HG03521 (cell line): Measurements from ENCODE around the gene DLGAP1.
"Not testable (repeated sequence)": the region's sequence is repeated elsewhere in the genome, so short reads cannot be mapped to it uniquely, and the experiment has no call there.

Experiments used
- ATAC-seq: cut with Tn5 transposase; IDR thresholded peaks from one replicate; pipeline ENCODE4 v1.9.1; 2021; ENCODE audit warnings: mild to moderate bottlenecking, moderate library complexity; ENCODE audit not compliant: unreplicated experiment

The DLGAP1 gene

GRCh38 chr18:4102901-4103300 is 352.2 kb downstream of the DLGAP1 start:
- no peak for ATAC-seq

GRCh38 chr18:4101009-4101408 is 354.1 kb downstream of the DLGAP1 start:
- ATAC-seq, result no peak

GRCh38 chr18:4096486-4096885 is 358.6 kb downstream of the DLGAP1 start:
- ATAC-seq, result no peak

- no peak for ATAC-seq
These were observed 361.4 kb downstream of the DLGAP1 start for GRCh38 chr18:4093676-4094075.

- ATAC-seq, result no peak
These were observed 370.7 kb downstream of the DLGAP1 start for GRCh38 chr18:4084382-4084900.

- ATAC-seq, result no peak
These were observed 376.9 kb downstream of the DLGAP1 start for GRCh38 chr18:4078246-4078645.

- ATAC-seq, result no peak
These were observed 377.4 kb downstream of the DLGAP1 start for GRCh38 chr18:4077721-4078120.

GRCh38 chr18:4077204-4077603 is 377.9 kb downstream of the DLGAP1 start:
- ATAC-seq, result no peak

- ATAC-seq, result no peak
These were observed 380.5 kb downstream of the DLGAP1 start for GRCh38 chr18:4074647-4075046.

- ATAC-seq, result no peak
These were observed 385.9 kb downstream of the DLGAP1 start for GRCh38 chr18:4069183-4069582.

- peak; percentile 46 for ATAC-seq
These were observed 386.5 kb downstream of the DLGAP1 start for GRCh38 chr18:4068552-4069158.

- ATAC-seq, result no peak
These were observed 391.6 kb downstream of the DLGAP1 start for GRCh38 chr18:4063545-4063944.

GRCh38 chr18:4060427-4061281 is 394.5 kb downstream of the DLGAP1 start:
- no peak for ATAC-seq

GRCh38 chr18:4058179-4058578 is 396.9 kb downstream of the DLGAP1 start:
- no peak for ATAC-seq

GRCh38 chr18:4040391-4041092 is 414.6 kb downstream of the DLGAP1 start:
- ATAC-seq, result no peak

- ATAC-seq, result no peak
These were observed 419.6 kb downstream of the DLGAP1 start for GRCh38 chr18:4035521-4035920.

- not testable (repeated sequence) for ATAC-seq
These were observed 420.3 kb downstream of the DLGAP1 start for GRCh38 chr18:4034815-4035214.

- ATAC-seq, result no peak
These were observed 428.6 kb downstream of the DLGAP1 start for GRCh38 chr18:4026542-4026941.

- no peak for ATAC-seq
These were observed 430.4 kb downstream of the DLGAP1 start for GRCh38 chr18:4024702-4025101.

GRCh38 chr18:4022749-4023148 is 432.4 kb downstream of the DLGAP1 start:
- not testable (repeated sequence) for ATAC-seq

GRCh38 chr18:4020026-4020425 is 435.1 kb downstream of the DLGAP1 start:
- ATAC-seq, result no peak

- ATAC-seq, result peak; percentile 87
These were observed 437.6 kb downstream of the DLGAP1 start for GRCh38 chr18:4017480-4017879.
